PC-9 (cell line): ENCODE measurements around the gene TBX21. TPM values are rescaled to one million over a fixed set of nuclear protein-coding genes. Genes with fewer than 3 reads are reported as not detected.

Experiments used
- BruUV-seq: library from RNA; stranded (reverse); fragments of 400-500 nt; replicated peaks from 2 replicates; lab custom pipeline; 2021; lab: Mats Ljungman, UMichigan
- CTCF ChIA-PET: fragments of 300-600 bp; sonication (Branson Sonifier 250); formaldehyde crosslinking; loops from one replicate; lab custom pipeline; 2022; ENCODE audit warnings: antibody characterized with exemption; lab: Charles Lee
- POLR2A ChIA-PET: fragments of 300-600 bp; sonication (Branson Sonifier 250); formaldehyde crosslinking; loops from one replicate; lab custom pipeline; 2022; ENCODE audit warnings: antibody characterized with exemption; ENCODE audit not compliant: unreplicated experiment; lab: Charles Lee
- DNase-seq, 2 experiments: peaks; one replicate each; pipeline versions ENCODE4 v3.0.0 to v3.0.0-alpha.2; 2015 to 2022; ENCODE audit warnings: mixed read lengths in 1 of 2
- H2AFZ ChIP-seq: fragments of 200-600 bp; sonication (generic); 2 replicates; pipeline ENCODE4 v1.8.1; 2017; ENCODE audit warnings: antibody characterized with exemption
- H3F3A ChIP-seq: fragments of 200-600 bp; sonication (generic); 2 replicates; pipeline ENCODE4 v1.8.1; 2017; ENCODE audit warnings: antibody characterized with exemption, mild to moderate bottlenecking, low read depth; ENCODE audit not compliant: insufficient read depth
- H3K27ac ChIP-seq: fragments of 200-600 bp; sonication (generic); 2 replicates; pipeline ENCODE4 v1.6.1; 2016; ENCODE audit warnings: mixed run types
- H3K27me3 ChIP-seq: fragments of 200-600 bp; sonication (generic); 2 replicates; pipeline ENCODE4 v1.6.1; 2016; ENCODE audit warnings: low read depth, mixed run types; ENCODE audit not compliant: insufficient read depth
- H3K36me3 ChIP-seq: fragments of 200-600 bp; sonication (generic); 2 replicates; pipeline ENCODE4 v1.6.1; 2016; ENCODE audit warnings: low read depth, mixed run types
- H3K4me1 ChIP-seq: fragments of 200-600 bp; sonication (generic); replicated peaks from 2 replicates; pipeline ENCODE4 v1.6.1; 2016; ENCODE audit warnings: mixed run types; ENCODE audit not compliant: insufficient read depth
- H3K4me2 ChIP-seq: fragments of 200-600 bp; sonication (generic); 2 replicates; pipeline ENCODE4 v1.6.1; 2017; ENCODE audit warnings: mixed run types
- H3K4me3 ChIP-seq: fragments of 200-600 bp; sonication (generic); 2 replicates; pipeline ENCODE4 v1.6.1; 2016; ENCODE audit warnings: mixed run types
- H3K79me2 ChIP-seq: fragments of 200-600 bp; sonication (generic); 2 replicates; pipeline ENCODE4 v1.6.1; 2017; ENCODE audit warnings: low read depth, mixed run types
- H3K9me2 ChIP-seq: fragments of 200-600 bp; sonication (generic); 2 replicates; pipeline ENCODE4 v1.8.1; 2017; ENCODE audit warnings: mild to moderate bottlenecking; ENCODE audit not compliant: insufficient read depth
- H3K9me3 ChIP-seq: fragments of 200-600 bp; sonication (generic); 2 replicates; pipeline ENCODE4 v1.8.1; 2016; ENCODE audit warnings: low read depth; ENCODE audit not compliant: insufficient read depth
- H4K20me1 ChIP-seq: fragments of 200-600 bp; sonication (generic); 2 replicates; pipeline ENCODE4 v1.8.1; 2017; ENCODE audit not compliant: insufficient read depth
- EZH2 ChIP-seq: fragments of 200-600 bp; sonication (generic); IDR thresholded peaks from 2 replicates; pipeline ENCODE4 v1.8.0; 2017; ENCODE audit warnings: antibody characterized with exemption, low read depth
- intact Hi-C: fragments of 100-400 bp; cut with micrococcal nuclease; formaldehyde crosslinking; loops from one replicate; pipeline ENCODE4 v1.10.0; 2022; ENCODE audit not compliant: unreplicated experiment
- total RNA-seq: library from RNA; stranded (reverse); gene quantifications from 2 replicates; pipeline ENCODE4 v1.2.3, GENCODE V29; 2021
- TF ChIP-seq, protein P1 (sequence below): fragments of 200-600 bp; sonication (generic); conservative IDR thresholded peaks from 2 replicates; pipeline ENCODE4 v1.6.1; 2017; ENCODE audit warnings: mixed run types, antibody characterized with exemption, mild to moderate bottlenecking, moderate library complexity

The TBX21 gene
- total RNA-seq, 1 experiment from 2014 or later = not detected

DNA sequence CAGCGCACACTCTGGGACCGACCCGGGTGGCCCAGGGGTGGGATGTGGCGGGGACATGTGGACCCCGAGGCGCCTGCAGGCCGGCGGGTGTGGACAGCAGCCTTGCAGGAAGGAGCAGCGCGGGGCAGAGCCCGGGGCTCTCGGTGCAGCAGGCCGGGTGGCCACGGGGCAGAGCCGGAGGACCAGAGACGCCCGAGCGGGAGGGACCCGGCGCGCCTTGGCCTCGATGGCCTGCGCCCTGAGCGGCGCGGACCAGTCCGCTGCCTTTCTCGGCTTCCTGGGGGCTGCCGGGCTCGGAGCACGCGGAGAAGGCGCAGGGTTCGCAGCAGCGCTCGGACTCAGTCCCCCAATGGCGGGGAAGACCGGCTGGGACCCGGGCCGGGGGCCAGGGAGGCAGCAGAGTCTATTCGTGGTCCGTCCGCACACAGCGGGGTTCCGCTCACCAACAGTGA lies 45.2 kb downstream of the TBX21 start:
- no peaks in the 10 kb centered on the region for H3K4me1 ChIP-seq
- no peak for DNase-seq
- H3K27ac ChIP-seq = no peak overlapping the region
- POLR2A ChIA-PET = no interaction called here
- no peak overlapping the region for H3K4me3 ChIP-seq
- H3F3A ChIP-seq = no peaks in the 10 kb centered on the region
- H4K20me1 ChIP-seq = no peaks in the 10 kb centered on the region
- no peak for TF ChIP-seq EZH2
- TF ChIP-seq, protein P1, sequence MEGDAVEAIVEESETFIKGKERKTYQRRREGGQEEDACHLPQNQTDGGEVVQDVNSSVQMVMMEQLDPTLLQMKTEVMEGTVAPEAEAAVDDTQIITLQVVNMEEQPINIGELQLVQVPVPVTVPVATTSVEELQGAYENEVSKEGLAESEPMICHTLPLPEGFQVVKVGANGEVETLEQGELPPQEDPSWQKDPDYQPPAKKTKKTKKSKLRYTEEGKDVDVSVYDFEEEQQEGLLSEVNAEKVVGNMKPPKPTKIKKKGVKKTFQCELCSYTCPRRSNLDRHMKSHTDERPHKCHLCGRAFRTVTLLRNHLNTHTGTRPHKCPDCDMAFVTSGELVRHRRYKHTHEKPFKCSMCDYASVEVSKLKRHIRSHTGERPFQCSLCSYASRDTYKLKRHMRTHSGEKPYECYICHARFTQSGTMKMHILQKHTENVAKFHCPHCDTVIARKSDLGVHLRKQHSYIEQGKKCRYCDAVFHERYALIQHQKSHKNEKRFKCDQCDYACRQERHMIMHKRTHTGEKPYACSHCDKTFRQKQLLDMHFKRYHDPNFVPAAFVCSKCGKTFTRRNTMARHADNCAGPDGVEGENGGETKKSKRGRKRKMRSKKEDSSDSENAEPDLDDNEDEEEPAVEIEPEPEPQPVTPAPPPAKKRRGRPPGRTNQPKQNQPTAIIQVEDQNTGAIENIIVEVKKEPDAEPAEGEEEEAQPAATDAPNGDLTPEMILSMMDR = no peak
- H3K27me3 ChIP-seq = peaks cover 85% of the 10 kb centered on the region
- H2AFZ ChIP-seq = no peak overlapping the region
- intact Hi-C loops = no loop called here
- CTCF ChIA-PET = no interaction called here
- no peaks in the 10 kb centered on the region for H3K9me3 ChIP-seq
- no TSS peak for BruUV-seq
- H3K79me2 ChIP-seq = no peaks in the 10 kb centered on the region
- H3K36me3 ChIP-seq = no peaks in the 10 kb centered on the region
- H3K9me2 ChIP-seq = no peaks in the 10 kb centered on the region
- H3K4me2 ChIP-seq = no peak overlapping the region

DNA sequence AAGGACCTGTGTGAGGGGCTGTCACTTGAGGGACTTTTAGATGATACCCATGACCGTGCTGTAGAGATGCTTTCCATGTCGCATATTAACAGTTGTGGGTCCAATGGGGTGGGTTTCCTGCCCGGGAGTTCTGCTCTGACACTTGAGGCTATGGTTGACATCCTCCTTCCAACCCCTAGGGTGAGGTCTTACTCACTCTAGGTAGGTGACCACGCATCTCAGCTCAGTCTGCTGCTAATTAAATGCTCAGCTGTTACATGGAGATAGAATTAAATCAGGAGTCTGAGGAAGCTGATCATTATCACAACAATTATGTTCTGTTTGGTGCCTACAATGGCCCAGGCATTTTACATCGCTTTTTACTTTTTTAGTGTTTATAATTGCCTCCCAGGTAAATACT lies 48.4 kb downstream of the TBX21 start:
- Histone ChIP-seq H3K9me2 (peaks cover 5% of the 10 kb centered on the region), H3F3A (no peaks in the 10 kb centered on the region), H4K20me1 (no peaks in the 10 kb centered on the region), H3K4me1 (no peaks in the 10 kb centered on the region), H3K9me3 (no peaks in the 10 kb centered on the region), H3K4me3 (no peak overlapping the region), H2AFZ (no peak overlapping the region), H3K79me2 (no peaks in the 10 kb centered on the region), H3K4me2 (no peak overlapping the region), H3K27me3 (peaks cover 85% of the 10 kb centered on the region), H3K36me3 (no peaks in the 10 kb centered on the region), H3K27ac (no peak overlapping the region)
- no TSS peak for BruUV-seq
- no peak for DNase-seq
- TF ChIP-seq, protein P1 = no peak
- no peak for TF ChIP-seq EZH2
- ChIA-PET POLR2A (no interaction called here), CTCF (no interaction called here)
- intact Hi-C loops = no loop called here

DNA sequence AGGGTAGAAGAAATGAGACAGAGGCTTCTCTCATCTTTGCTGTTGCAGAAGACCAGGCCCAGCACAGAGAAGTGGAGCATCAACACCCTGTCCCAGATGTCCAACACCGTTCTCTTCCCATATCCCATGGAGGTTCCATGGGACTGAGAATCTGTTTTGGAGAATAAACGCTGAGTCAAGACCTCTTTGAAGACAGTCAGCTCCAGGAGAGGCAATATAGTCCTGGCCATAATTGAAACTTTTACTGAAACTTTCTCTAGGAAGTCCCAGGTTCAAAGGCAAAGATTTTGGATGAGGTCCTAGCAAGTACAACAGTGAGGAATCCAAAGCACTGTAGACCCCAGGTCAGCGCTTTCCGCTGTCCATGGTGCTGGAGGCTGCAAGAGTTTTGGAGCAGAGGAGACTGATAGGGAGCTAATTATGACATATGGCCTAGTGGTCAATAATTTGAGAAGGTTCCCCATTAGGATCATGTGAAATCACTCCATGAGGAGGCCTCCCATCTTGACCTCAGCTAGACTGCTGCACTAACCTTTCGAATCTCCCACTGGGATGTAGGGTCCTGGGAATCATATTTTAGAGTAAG lies 52.6 kb downstream of the TBX21 start:
- Histone ChIP-seq H3K4me2 (no peak overlapping the region), H3K4me3 (no peak overlapping the region), H2AFZ (no peak overlapping the region), H3K27me3 (peaks cover 94% of the 10 kb centered on the region), H3K9me3 (no peaks in the 10 kb centered on the region), H3K9me2 (peaks cover 5% of the 10 kb centered on the region), H3K27ac (no peak overlapping the region), H3F3A (no peaks in the 10 kb centered on the region), H3K4me1 (no peaks in the 10 kb centered on the region), H4K20me1 (no peaks in the 10 kb centered on the region), H3K79me2 (no peaks in the 10 kb centered on the region), H3K36me3 (no peaks in the 10 kb centered on the region)
- TF ChIP-seq, protein P1 = no peak
- TF ChIP-seq EZH2 = no peak
- CTCF ChIA-PET = no interaction called here
- no peak for DNase-seq
- intact Hi-C loops = no loop called here
- BruUV-seq = no TSS peak
- POLR2A ChIA-PET = no interaction called here
